ENCODE measurements around the gene SLC25A41.
"Not testable (repeated sequence)": the region's sequence is repeated elsewhere in the genome, so short reads cannot be mapped to it uniquely, and the experiment has no call there.

SLC25A41 gene

GRCh38 chr19:6409346-6409745 is 24.2 kb downstream of the SLC25A41 start:
- Histone ChIP-seq H3K9me3 (ENCODE audit: control insufficient read depth, low read length) (no peaks in the 10 kb centered on the region), H3K4me3 (ENCODE audit: low read length) (no peak overlapping the region), H3K36me3 (ENCODE audit: control insufficient read depth, insufficient read depth, low read length) (no peaks in the 10 kb centered on the region), H3K27me3 (ENCODE audit: control insufficient read depth, insufficient read depth, low read length) (no peaks in the 10 kb centered on the region), H3K4me1 (ENCODE audit: control insufficient read depth, insufficient read depth, low read length) (no peaks in the 10 kb centered on the region), H3K9ac (ENCODE audit: low read length) (no peak overlapping the region)

- H3K27me3 ChIP-seq (ENCODE audit: control insufficient read depth, insufficient read depth, low read length) = no peaks in the 10 kb centered on the region
- no peaks in the 10 kb centered on the region for H3K9me3 ChIP-seq (ENCODE audit: control insufficient read depth, low read length)
- H3K9ac ChIP-seq (ENCODE audit: low read length) = no peak overlapping the region
- H3K4me1 ChIP-seq (ENCODE audit: control insufficient read depth, insufficient read depth, low read length) = peaks cover 4% of the 10 kb centered on the region
- H3K4me3 ChIP-seq (ENCODE audit: low read length) = no peak overlapping the region
- H3K36me3 ChIP-seq (ENCODE audit: control insufficient read depth, insufficient read depth, low read length) = no peaks in the 10 kb centered on the region
These were observed 27.2 kb downstream of the SLC25A41 start for GRCh38 chr19:6406401-6406800.

GRCh38 chr19:6402837-6403608 is 30.5 kb downstream of the SLC25A41 start:
- no peaks in the 10 kb centered on the region for H3K27me3 ChIP-seq (ENCODE audit: control insufficient read depth, insufficient read depth, low read length)
- no peaks in the 10 kb centered on the region for H3K9me3 ChIP-seq (ENCODE audit: control insufficient read depth, low read length)
- no peak overlapping the region for H3K4me3 ChIP-seq (ENCODE audit: low read length)
- no peak overlapping the region for H3K9ac ChIP-seq (ENCODE audit: low read length)
- no peaks in the 10 kb centered on the region for H3K36me3 ChIP-seq (ENCODE audit: control insufficient read depth, insufficient read depth, low read length)
- peaks cover 4% of the 10 kb centered on the region for H3K4me1 ChIP-seq (ENCODE audit: control insufficient read depth, insufficient read depth, low read length)

GRCh38 chr19:6402058-6402457 is 31.5 kb downstream of the SLC25A41 start:
- Histone ChIP-seq H3K9ac (ENCODE audit: low read length) (no peak overlapping the region), H3K27me3 (ENCODE audit: control insufficient read depth, insufficient read depth, low read length) (no peaks in the 10 kb centered on the region), H3K4me1 (ENCODE audit: control insufficient read depth, insufficient read depth, low read length) (peaks cover 4% of the 10 kb centered on the region), H3K4me3 (ENCODE audit: low read length) (no peak overlapping the region), H3K36me3 (ENCODE audit: control insufficient read depth, insufficient read depth, low read length) (no peaks in the 10 kb centered on the region), H3K9me3 (ENCODE audit: control insufficient read depth, low read length) (no peaks in the 10 kb centered on the region)

- H3K36me3 ChIP-seq (ENCODE audit: control insufficient read depth, insufficient read depth, low read length); H3K4me1 ChIP-seq (ENCODE audit: control insufficient read depth, insufficient read depth, low read length); H3K4me3 ChIP-seq (ENCODE audit: low read length); H3K9ac ChIP-seq (ENCODE audit: low read length); H3K27me3 ChIP-seq (ENCODE audit: control insufficient read depth, insufficient read depth, low read length); H3K9me3 ChIP-seq (ENCODE audit: control insufficient read depth, low read length): not testable (repeated sequence)
These were observed 33.3 kb downstream of the SLC25A41 start for GRCh38 chr19:6400062-6400944.

- Histone ChIP-seq H3K9ac (ENCODE audit: low read length) (no peak overlapping the region), H3K4me1 (ENCODE audit: control insufficient read depth, insufficient read depth, low read length) (peaks cover 14% of the 10 kb centered on the region), H3K9me3 (ENCODE audit: control insufficient read depth, low read length) (no peaks in the 10 kb centered on the region), H3K4me3 (ENCODE audit: low read length) (no peak overlapping the region), H3K36me3 (ENCODE audit: control insufficient read depth, insufficient read depth, low read length) (no peaks in the 10 kb centered on the region), H3K27me3 (ENCODE audit: control insufficient read depth, insufficient read depth, low read length) (no peaks in the 10 kb centered on the region)
These were observed 37.3 kb downstream of the SLC25A41 start for GRCh38 chr19:6396305-6396704.

- no peaks in the 10 kb centered on the region for H3K36me3 ChIP-seq (ENCODE audit: control insufficient read depth, insufficient read depth, low read length)
- no peaks in the 10 kb centered on the region for H3K9me3 ChIP-seq (ENCODE audit: control insufficient read depth, low read length)
These were observed 38.7 kb downstream of the SLC25A41 start for GRCh38 chr19:6394831-6395230.

GRCh38 chr19:6393983-6394412 is 39.6 kb downstream of the SLC25A41 start:
- Histone ChIP-seq H3K9ac (ENCODE audit: low read length) (peak overlapping the region; percentile 91), H3K9me3 (ENCODE audit: control insufficient read depth, low read length) (no peaks in the 10 kb centered on the region), H3K4me1 (ENCODE audit: control insufficient read depth, insufficient read depth, low read length) (peaks cover 14% of the 10 kb centered on the region), H3K36me3 (ENCODE audit: control insufficient read depth, insufficient read depth, low read length) (no peaks in the 10 kb centered on the region), H3K27me3 (ENCODE audit: control insufficient read depth, insufficient read depth, low read length) (no peaks in the 10 kb centered on the region), H3K4me3 (ENCODE audit: low read length) (peak overlapping the region; percentile 98)

More at GRCh38 chr19:6394831-6395230, 38.7 kb downstream of the SLC25A41 start:
- no peaks in the 10 kb centered on the region for H3K27me3 ChIP-seq (ENCODE audit: control insufficient read depth, insufficient read depth, low read length)
- no peak overlapping the region for H3K4me3 ChIP-seq (ENCODE audit: low read length)
- H3K4me1 ChIP-seq (ENCODE audit: control insufficient read depth, insufficient read depth, low read length) = peaks cover 14% of the 10 kb centered on the region
- no peak overlapping the region for H3K9ac ChIP-seq (ENCODE audit: low read length)

- Histone ChIP-seq H3K36me3 (ENCODE audit: control insufficient read depth, insufficient read depth, low read length) (no peaks in the 10 kb centered on the region), H3K4me3 (ENCODE audit: low read length) (peak within 1 kb of the TSS; percentile 98), H3K27me3 (ENCODE audit: control insufficient read depth, insufficient read depth, low read length) (no peaks in the 10 kb centered on the region), H3K4me1 (ENCODE audit: control insufficient read depth, insufficient read depth, low read length) (peaks cover 14% of the 10 kb centered on the region), H3K9me3 (ENCODE audit: control insufficient read depth, low read length) (no peaks in the 10 kb centered on the region), H3K9ac (ENCODE audit: low read length) (peak within 1 kb of the TSS; percentile 91)
These were observed 40.2 kb downstream of the SLC25A41 start, which contains the start of gene GTF2F1 for GRCh38 chr19:6393074-6393982. TSS of gene GTF2F1 (minus strand) at chr19:6393164. CDS start at chr19:6392995, 169 bp downstream.

- peak overlapping the region; percentile 98 for H3K4me3 ChIP-seq (ENCODE audit: low read length)
These were observed 41.1 kb downstream of the SLC25A41 start for GRCh38 chr19:6392221-6393073.

GRCh38 chr19:6387372-6387771 is 46.2 kb downstream of the SLC25A41 start:
- Histone ChIP-seq H3K9ac (ENCODE audit: low read length) (no peak overlapping the region), H3K36me3 (ENCODE audit: control insufficient read depth, insufficient read depth, low read length) (peaks cover 7% of the 10 kb centered on the region), H3K27me3 (ENCODE audit: control insufficient read depth, insufficient read depth, low read length) (no peaks in the 10 kb centered on the region), H3K4me1 (ENCODE audit: control insufficient read depth, insufficient read depth, low read length) (peaks cover 6% of the 10 kb centered on the region), H3K9me3 (ENCODE audit: control insufficient read depth, low read length) (no peaks in the 10 kb centered on the region), H3K4me3 (ENCODE audit: low read length) (no peak overlapping the region)

More at GRCh38 chr19:6392221-6393073, 41.1 kb downstream of the SLC25A41 start:
- Histone ChIP-seq H3K9ac (ENCODE audit: low read length) (peak overlapping the region; percentile 91), H3K9me3 (ENCODE audit: control insufficient read depth, low read length) (no peaks in the 10 kb centered on the region), H3K27me3 (ENCODE audit: control insufficient read depth, insufficient read depth, low read length) (no peaks in the 10 kb centered on the region), H3K4me1 (ENCODE audit: control insufficient read depth, insufficient read depth, low read length) (peaks cover 14% of the 10 kb centered on the region), H3K36me3 (ENCODE audit: control insufficient read depth, insufficient read depth, low read length) (peaks cover 2% of the 10 kb centered on the region)

Measured in mucosa of stomach (tissue), 1 donor.